ENCODE measurements around the gene TMPRSS9. TPM values are rescaled to one million over a fixed set of nuclear protein-coding genes. Genes with fewer than 3 reads are reported as not detected.

TMPRSS9 gene
- total and polyA plus RNA-seq, 2 of the 13 experiments (the other 11 are each of a cell fraction or from before 2014, with no cell fraction given): 2.5 to 5.2 TPM

- no TSS peak for BruUV-seq (replicated peaks)
- Histone ChIP-seq H3K4me1 (ENCODE audit: insufficient read depth, low read length) (peaks cover 30% of the 10 kb centered on the region), H3K4me2 (ENCODE audit: low read depth, low read length) (peak overlapping the region; percentile 74), H2AFZ (ENCODE audit: low read length) (no peak overlapping the region), H3K9me3 (ENCODE audit: low read length) (no peaks in the 10 kb centered on the region), H4K20me1 (ENCODE audit: insufficient read depth, low read length) (no peaks in the 10 kb centered on the region), H3K4me3 (replicated peaks in 1 of 3; ENCODE audit: insufficient read depth in 1 of 3, low read depth in 2 of 3, low read length in 3 of 3) (peak overlapping the region in 1 of 3 experiments; percentile 51; a peak in 1 of 6 replicates), H3K27ac (ENCODE audit: extremely low read length, insufficient read depth, low read length) (no peak overlapping the region), H3K27me3 (ENCODE audit: control insufficient read depth in 1 of 2, insufficient read depth in 2 of 2, low read length in 2 of 2) (no peaks in the 10 kb centered on the region; a peak in 1 of 5 replicates), H3K9ac (ENCODE audit: insufficient read depth, low read depth, low read length) (no peak overlapping the region), H3K79me2 (ENCODE audit: insufficient read depth, low read length) (no peaks in the 10 kb centered on the region), H3K36me3 (replicated peaks in 1 of 2; ENCODE audit: control insufficient read depth in 1 of 2, insufficient read depth in 2 of 2, low read length in 2 of 2) (no peaks in the 10 kb centered on the region)
- TF ChIP-seq HMGXB4 (CRISPR knock-in tag; IDR thresholded peaks at IDR 0.05; ENCODE audit: borderline replicate concordance in 1 of 2, low read depth in 1 of 2) (no peak), ASH2L (IDR thresholded peaks at IDR 0.05; ENCODE audit: insufficient read length, low read depth, low read length) (no peak), ZNF460 (CRISPR knock-in tag; IDR thresholded peaks at IDR 0.05; ENCODE audit: borderline replicate concordance) (peak; percentile 43; the same call in 1 of the 2 replicates), MAFK (conservative IDR thresholded peaks at IDR 0.05 in 1 of 2, IDR thresholded peaks at IDR 0.05 in 1 of 2; ENCODE audit: low read length in 2 of 2) (peak; percentile 70 to 71; a peak in 3 of 4 replicates), ZNF768 (CRISPR knock-in tag; IDR thresholded peaks at IDR 0.05) (peak; percentile 99), ZNF251 (CRISPR knock-in tag; IDR thresholded peaks at IDR 0.05) (no peak), KMT2A (CRISPR knock-in tag; IDR thresholded peaks at IDR 0.05) (no peak), POLR2G (IDR thresholded peaks at IDR 0.05; ENCODE audit: low read depth, low read length) (no peak), RXRA (CRISPR knock-in tag; IDR thresholded peaks at IDR 0.05) (0 out of 2 replicates have a peak, but pooled peaks have one; percentile 31), MAFF (IDR thresholded peaks at IDR 0.05; ENCODE audit: low read depth, low read length) (peak; percentile 48; the same call in 1 of the 2 replicates), MEIS2 (CRISPR knock-in tag; IDR thresholded peaks at IDR 0.05) (no peak), ZNF773 (CRISPR knock-in tag; IDR thresholded peaks at IDR 0.05; ENCODE audit: borderline replicate concordance) (no peak), ZFP36 (IDR thresholded peaks at IDR 0.05; ENCODE audit: borderline replicate concordance, low read depth, low read length, partially characterized antibody) (peak; percentile 40), CREB1 (IDR thresholded peaks at IDR 0.05) (0 out of 2 replicates have a peak, but pooled peaks have one; percentile 13), CREB1 (CRISPR knock-in tag; IDR thresholded peaks at IDR 0.05) (no peak), HMGA1 (CRISPR knock-in tag; conservative IDR thresholded peaks at IDR 0.05) (no peak), ZMYM3 (CRISPR knock-in tag; IDR thresholded peaks at IDR 0.05) (peak; percentile 84), ADNP (CRISPR knock-in tag; IDR thresholded peaks at IDR 0.05) (0 out of 2 replicates have a peak, but pooled peaks have one; percentile 25), ZNF766 (CRISPR knock-in tag; IDR thresholded peaks at IDR 0.05; ENCODE audit: borderline replicate concordance) (no peak), KDM1A (CRISPR knock-in tag; IDR thresholded peaks at IDR 0.05) (0 out of 2 replicates have a peak, but pooled peaks have one; percentile 61), JUND (CRISPR knock-in tag; IDR thresholded peaks at IDR 0.05) (peak; percentile 64; the same call in 1 of the 2 replicates), RCOR2 (CRISPR knock-in tag; IDR thresholded peaks at IDR 0.05) (peak; percentile 39; the same call in 1 of the 2 replicates), FOSL2 (CRISPR knock-in tag; IDR thresholded peaks at IDR 0.05) (peak; percentile 83)
- in situ Hi-C loops (cut with HindIII; ENCODE audit: extremely low pct_ligation_motif_present, low pct_unique_long_range_greater_than_20kb) (no loop called here), intact Hi-C loops (cut with micrococcal nuclease; ENCODE audit: unreplicated experiment) (no loop called here)
- DNase-seq (ENCODE audit: low spot score) (no peak), FAIRE-seq (no peak), ATAC-seq (peak; percentile 33)
- POLR2A ChIA-PET: interaction anchor here (1.4 kb wide), 1 partner anchor 119 kb away, joined by 3 read pairs; no protein-coding TSS in a partner anchor
- CTCF ChIA-PET (ENCODE audit: low intra/inter-chr PET ratio, low total read pairs): no interaction called here
- 11% methylated on average over 18 of the region's 23 CpGs for WGBS (ENCODE audit: low lambda C conversion rate)
Observed at GRCh38 chr19:2469102-2469914, 109.2 kb downstream of the TMPRSS9 start.
